Hindlimb muscle (tissue), 1 donor: ENCODE data around the gene SLC39A13. TPM values are rescaled to one million over a fixed set of nuclear protein-coding genes. Genes with fewer than 3 reads are reported as not detected.

Experiments used
- DNase-seq: peaks from one replicate; pipeline ENCODE4 v3.0.0-alpha.2; 2013
- polyA plus RNA-seq: library from polyadenylated mRNA; unstranded; fragments of 120-200 nt; gene quantifications from one replicate; pipeline ENCODE4 v1.2.1, GENCODE V29; 2013; ENCODE audit not compliant: insufficient read length

SLC39A13 gene
- polyA plus RNA-seq, 1 donor, result 38.8 TPM

DNA sequence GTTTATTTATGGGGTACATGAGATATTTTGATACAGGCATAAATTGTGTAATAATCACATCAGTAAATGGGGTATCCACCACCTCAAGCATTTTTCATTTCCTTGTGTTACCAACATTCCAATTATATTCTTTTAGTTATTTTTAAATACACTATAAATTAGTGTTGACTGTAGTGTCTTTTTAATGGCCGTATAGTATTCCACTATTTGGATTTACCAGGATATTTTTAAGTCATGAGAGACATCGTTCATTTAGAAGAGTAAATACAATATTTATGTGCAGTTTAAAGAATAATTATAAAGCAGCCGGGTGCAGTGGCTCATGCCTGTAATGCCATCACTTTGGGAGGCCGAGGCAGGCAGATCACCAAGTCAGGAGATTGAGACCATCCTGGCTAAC, 23.9 kb upstream of the SLC39A13 start:
- no peak for DNase-seq

DNA sequence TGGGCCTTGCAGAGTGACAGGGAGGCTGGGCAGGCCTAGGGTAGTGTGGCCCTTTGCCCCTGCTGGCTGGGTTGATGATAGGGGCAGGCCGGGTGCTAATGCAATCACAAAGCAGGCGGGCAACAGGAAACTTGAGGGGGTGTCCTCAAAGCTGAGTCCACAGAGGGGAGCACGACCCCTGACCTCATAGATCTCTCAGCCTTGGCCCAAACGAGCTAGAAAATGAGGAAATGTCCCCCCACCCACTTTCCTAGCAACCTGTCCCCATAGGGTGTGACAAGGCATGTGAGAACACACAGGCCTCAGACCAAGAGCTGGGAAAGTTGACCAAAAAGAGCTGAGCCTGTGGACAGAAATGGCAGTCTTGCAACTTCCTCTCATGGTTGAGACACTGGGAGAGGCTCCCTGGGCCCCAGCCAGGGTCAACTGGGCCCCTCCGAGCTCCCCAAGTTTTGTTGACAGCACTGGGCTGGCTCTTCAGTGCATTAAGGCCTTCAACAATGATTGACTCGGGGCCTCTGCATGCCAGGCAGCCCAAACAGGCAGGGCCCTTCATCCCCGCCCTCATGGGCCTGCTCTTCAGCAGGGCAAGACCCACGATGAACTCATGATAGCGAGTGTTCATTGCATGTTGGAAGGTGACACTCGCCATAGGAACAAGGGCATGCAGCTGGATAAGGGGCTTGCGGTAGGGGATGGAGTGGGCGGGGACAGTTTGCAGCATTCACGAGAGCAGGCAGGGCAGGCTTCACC, 20.3 kb upstream of the SLC39A13 start:
- DNase-seq, result no peak

DNA sequence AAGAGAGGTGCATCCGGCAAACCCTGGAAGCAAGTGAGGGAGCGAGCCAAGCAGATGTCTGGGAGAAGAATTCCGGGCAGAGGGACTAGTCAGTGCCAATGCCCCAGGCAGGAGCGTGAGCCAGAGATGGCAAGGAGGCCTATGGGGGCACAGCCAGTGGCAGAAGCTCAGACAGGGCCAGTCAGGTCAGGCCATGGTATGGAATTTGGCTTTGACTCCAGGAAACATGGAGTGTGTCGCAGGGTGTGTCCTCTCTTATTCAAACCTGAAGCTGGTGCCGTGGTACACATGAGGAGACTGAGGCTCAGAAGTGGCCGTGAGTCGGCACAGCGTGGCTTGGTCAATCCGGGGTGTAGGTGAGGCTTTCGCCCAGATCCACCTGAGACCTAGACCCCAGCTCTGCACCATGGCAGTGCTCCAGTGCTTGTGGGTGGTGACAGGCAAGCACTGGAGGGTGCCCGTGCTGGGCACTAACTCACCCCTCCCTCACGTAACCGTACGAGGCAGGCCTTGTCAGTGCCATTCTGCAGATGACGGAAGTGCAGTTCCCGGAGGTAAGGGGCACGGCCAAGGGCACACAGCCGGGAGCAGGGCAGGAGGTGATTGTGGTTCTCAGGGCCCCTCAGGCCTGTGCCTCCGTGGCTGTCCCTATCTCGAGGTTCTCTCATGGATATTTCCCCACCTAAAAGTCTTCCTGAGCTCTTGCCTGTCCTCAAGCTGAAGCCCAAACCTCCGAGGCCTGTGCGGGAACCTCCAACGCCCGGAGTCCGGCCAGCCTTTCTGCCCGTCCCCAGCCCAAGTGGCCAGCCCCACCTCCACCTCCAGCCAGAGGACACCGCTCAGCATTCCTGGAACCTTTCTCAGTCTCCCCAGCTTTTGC, 19.5 kb upstream of the SLC39A13 start:
- no peak for DNase-seq

DNA sequence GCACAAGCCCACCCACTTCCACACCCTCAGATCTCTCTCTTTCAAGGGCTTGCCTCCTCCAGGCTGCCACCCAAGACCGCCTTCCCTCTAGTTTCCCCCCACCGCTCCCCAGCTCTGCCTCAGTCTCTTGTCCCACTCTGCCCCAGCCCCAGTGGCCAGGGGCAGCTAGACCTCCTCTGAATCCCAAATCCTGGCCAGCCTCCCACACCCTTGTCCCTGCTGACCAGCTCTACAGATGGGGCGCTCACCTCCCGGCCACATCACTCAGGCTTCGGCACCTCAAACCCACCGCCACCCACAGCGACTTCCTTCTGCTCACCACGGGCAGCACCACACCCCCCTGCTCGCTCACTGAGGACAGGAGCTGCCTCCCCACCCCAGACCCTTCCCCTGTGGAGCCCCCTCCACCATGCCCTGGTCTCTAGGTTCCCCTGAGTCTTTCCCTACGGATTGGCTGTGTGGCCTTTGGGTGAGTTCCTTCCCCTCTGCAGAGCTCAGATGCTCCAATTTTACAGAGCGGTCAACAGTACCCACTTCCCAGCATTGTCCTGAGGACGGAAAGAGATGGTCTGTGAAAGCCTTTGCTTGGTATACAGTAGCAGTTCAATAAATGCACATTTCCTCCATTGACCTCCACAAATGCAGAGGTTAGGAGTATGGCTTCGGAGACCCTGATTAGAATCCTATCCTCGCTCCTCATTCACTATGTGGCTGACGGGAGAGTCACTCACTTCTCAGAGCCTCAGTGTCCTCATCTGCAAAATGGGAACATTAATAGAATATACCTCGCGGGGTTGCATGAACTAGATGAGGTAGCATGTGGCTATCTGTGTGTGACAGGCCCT, 18.6 kb upstream of the SLC39A13 start:
- DNase-seq, result no peak

DNA sequence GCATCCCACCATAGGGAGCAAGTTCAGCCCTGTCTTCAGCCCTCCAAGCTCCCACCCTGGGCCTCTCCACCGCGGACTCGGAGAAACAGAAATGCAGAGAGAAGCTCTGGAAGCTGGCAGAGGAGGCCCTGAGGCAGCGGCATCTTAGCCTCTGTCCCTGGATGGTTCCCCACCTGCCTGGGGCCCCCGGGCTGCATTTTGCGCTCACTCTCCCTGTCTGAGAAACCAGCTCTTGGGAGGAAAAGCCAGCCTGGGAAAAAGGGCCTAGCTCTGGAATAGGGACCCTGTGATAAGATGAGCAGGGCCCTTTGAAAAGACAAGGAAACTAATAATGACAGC, 18.0 kb upstream of the SLC39A13 start:
- DNase-seq, result no peak

DNA sequence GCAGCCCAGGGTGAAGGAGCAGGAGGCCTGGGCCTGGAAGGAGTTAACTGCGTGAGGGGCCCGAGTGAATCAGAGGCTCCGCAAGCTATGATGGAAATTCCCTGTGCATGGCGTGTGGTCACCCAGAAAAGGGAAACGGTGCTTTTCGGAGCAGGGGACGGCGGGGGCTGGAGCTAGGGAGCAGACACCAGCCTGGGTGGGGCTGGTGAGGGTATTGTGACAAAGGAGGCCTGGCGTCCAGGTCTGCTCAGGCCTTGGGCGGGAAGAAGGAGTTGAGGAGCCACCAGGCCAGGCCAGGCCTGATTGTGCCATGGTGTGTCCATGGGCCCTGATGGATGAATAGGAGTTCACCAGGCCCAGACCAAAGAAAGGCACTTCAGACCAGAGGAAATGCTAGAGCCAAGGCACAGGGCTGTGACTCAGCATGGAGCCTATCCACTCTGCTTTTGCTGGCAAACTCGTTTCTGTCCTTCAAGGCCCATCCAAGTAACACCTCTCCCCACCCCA, 17.3 kb upstream of the SLC39A13 start:
- no peak for DNase-seq

DNA sequence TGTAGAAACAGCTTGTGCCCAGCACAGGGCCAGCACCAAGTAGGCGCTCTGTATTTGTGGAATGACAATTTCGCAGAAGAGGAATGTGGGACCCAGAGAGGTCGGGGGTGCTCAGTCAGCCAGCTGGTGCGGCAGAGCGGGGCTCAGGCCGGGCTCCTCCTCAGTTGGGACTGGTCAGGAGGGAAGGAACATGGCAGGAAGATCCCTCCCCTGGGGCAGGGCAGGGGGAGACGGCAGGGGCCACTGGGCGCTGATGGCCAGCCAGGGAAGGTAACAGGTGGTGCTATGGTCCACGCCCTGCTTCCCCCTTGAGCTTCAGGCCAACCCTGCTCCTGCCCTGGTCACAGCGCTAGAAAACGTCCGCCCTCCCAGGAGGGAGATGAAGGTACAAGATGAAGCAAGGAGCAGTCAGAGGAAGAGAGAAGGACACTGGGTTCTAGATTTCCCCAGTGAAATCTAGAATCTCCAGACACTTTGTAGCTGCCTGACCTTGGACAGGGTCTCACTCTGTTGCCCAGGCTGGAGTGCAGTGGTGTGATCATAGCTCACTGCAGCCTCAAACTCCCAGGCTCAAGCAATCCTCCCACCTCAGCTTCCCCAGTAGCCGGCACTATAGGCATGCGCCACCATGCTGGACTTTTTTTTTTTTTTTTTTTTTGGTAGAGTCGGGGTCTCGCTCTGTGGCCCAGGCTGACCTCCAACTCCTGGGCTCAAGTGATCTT, 16.5 kb upstream of the SLC39A13 start:
- no peak for DNase-seq

DNA sequence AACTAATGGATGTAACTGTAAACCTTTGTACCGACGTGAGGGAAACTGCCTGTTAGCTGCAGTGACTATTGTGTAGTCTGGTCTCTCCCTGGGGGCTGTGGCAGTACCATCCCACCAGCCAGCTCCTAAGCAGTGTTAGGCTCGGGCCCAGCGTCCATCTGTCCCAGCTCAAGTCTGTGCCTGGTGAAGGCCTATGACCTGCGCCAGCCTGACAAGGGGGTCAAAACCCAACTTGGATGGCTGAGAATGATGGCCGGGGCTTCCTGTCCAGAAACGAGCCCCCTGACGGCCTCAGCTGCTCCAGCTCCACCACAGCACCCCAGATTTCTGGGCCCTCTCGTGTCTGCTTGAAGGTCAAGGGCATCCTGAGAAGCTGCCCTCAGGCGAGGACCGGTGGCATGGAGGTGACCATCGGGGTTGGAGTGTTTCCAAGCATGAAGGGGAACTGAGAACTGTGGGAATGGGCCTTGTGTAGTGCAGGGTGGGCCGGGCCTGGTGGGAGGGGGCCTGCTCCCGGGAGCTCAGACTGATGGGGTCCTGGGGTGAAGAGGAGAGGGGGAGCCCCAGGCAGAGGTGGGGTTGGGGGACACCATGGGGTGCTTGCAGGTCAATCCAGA, 15.7 kb upstream of the SLC39A13 start:
- DNase-seq, result no peak

DNA sequence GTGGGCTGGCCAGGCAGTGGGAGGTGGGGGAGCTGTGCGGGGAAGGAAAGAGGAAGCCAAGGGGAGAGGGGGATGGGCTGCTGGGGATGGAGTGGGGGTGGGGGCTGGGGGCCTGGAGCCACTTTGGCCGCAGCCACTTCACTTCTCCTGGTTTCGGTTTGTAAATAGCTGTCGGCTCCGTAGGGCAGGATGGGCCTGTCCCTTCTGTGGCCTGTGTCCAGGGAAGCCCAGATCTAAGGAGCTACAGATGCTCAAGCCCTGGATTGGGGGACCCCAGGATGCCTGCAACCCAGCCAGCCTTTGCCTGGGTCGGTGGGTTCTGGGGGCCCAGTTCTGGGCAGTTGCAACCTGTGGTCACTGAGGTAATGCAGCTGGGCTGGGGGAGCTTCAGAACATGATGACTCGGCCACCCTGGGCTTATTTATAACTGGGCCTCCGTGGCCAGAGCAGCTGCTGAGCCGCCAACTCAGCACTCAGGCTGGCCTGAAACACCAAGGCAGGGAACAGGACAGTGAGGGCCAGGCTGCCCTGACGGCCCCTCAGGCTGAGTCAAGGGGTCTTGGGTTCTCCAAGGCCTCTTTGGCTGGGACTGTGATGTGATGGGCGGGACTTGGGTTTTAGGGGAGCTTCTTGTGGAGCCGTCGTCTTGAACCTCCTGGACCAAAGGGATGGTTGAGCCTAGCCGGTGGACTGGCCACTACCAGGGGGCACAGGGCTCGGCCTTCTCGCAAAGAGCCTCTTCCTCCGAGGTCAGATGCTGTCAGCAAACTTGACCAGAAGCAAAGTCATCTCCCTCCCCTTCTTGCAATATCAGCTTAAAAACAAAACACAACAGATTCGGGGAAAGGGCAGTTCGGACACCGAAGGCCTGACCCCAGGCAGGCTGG, 15.0 kb upstream of the SLC39A13 start:
- no peak for DNase-seq

DNA sequence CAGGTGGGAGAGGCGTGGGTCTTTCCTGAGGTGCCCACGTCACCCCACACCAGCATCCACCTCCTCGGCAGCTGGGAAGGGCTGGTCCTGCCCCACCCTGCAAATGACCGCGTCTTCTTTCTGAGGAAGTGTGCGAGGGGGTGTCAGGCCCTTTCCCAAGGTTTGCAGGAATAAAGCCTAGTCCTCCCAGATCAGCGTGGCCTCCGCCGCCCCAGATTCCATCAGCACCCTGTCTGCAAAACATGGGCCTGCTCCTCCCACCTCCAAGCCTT, 14.4 kb upstream of the SLC39A13 start:
- no peak for DNase-seq

DNA sequence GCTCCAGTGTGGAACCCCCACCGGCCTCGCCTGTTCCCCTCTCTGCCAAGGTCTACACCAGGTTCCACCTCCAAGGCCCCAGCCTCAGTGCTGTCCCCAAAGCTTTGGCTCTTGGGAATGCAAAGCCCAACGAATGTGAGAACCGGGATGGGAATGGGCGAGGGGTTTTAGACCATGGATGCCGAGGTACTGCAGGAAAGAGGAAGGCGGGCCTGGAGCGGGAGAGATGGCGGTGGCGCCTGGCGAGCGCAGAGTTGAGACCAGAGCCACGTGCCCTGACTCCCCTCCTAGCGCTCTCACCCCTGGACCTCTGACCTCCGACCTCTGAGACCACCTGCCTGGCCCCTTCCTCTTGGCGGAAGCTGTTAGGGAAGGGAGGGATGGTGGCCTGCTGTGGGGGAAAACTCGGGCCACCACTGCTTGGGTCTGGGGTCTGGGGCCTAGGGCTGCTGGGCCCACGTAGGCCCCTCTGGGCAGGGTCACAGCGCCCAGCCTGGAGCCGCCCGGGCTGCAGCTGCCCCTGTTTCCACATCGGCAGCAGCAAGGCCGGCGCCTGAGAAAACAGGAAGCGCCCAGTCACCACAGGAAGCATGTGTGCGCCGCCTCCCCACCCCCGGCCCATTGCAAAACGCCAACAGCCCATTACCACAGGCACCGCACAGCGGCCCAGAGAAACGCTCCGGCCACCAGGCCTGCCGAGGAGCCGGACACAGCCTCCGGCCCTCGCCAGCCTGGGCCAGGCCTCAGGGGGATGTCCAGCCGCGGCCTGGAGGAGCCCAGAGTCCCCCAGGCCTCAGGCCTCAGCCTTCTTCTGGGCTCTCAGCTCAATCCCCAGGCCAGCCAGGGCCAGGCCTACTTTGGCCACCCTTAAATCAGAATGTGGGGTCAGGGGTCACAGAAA, 13.8 kb upstream of the SLC39A13 start:
- no peak for DNase-seq

DNA sequence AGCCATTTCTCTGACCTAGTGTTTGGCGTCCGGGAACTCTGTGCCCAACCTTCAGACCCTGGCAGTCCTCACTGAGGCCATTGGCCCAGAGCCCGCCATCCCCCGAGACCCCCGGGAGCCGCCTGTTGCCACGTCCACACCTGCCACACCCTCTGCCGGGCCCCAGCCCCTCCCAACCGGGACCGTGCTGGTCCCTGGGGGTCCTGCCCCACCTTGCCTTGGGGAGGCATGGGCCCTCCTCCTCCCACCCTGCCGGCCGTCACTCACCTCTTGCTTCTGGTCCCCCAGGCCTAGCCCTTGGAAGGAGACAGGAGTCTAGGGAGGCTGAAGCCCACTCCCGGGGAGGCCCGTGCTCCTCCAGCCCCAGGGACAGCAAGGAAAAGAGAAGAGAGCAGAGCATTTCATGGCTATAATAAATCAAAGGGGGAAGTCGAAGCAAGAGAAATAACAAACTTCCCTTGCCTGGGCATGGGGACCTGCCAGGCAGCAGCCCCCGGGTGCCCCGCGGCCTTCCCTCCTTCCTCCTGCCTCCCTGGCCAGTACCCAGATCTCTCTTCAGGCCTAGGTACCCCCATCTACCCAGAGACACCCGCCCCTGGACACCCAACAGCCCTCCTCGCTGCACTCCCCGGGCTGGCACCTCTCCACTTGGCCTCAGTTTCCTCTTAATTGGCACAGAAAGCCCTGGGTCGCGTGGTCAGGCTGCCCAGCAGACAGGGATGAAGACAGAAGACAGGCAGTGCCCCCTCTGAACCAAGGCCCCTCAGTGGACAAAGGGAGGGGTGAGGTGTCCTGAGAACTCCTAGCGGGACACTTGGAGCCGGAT, 13.0 kb upstream of the SLC39A13 start:
- DNase-seq, result no peak

DNA sequence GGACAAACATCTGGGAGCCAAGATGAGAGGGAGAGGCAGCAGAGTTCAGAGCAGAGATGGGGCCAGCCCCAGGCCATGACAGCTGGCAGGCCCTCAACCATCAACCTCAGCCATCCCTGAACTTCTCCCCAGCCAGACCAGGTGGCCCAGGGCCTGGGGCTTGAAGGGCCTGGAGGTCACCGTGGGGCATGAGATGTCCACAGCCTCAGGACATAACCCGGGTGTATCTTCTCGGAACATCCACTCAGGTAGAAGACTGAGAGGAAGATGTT, 12.4 kb upstream of the SLC39A13 start:
- DNase-seq, result no peak

DNA sequence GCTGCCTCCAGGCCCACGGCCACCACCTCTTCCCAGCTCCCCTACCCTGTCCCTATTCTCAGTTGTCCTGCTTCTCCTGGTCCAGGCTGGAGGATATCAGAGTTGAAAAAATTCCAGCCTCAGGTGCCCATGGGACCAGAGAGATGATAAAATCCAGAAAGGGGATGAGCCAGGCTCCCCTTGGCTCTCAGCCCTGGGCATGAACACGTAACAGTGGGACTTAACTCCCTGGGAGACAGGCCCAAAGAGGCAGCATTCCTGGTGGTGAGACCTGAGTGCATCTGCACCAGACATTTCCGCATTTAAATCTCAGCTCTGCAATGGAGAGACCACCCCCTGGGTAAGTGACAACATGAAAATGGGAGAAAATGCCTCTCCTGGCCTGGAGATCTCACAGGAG, 10.4 kb upstream of the SLC39A13 start:
- no peak for DNase-seq

DNA sequence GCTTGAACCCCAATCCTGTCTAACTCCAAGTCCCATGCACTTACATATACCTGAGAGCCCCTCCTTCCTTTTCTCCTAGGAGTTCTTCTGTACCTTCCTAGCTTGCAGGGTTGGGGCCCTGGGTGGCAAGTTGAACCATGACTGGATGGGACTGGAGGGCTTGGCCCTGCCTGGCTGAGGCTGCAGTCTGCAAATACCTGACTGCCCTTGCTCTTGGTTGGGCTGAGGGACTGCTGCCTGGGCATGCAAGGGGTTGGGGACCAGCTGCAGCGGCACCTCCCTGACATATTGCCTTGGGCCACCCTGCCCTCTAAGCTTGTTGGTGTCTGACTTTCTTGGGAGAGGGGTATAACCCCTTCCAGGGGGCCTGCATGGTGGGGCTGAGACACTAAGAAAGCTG, 9.8 kb upstream of the SLC39A13 start:
- no peak for DNase-seq

DNA sequence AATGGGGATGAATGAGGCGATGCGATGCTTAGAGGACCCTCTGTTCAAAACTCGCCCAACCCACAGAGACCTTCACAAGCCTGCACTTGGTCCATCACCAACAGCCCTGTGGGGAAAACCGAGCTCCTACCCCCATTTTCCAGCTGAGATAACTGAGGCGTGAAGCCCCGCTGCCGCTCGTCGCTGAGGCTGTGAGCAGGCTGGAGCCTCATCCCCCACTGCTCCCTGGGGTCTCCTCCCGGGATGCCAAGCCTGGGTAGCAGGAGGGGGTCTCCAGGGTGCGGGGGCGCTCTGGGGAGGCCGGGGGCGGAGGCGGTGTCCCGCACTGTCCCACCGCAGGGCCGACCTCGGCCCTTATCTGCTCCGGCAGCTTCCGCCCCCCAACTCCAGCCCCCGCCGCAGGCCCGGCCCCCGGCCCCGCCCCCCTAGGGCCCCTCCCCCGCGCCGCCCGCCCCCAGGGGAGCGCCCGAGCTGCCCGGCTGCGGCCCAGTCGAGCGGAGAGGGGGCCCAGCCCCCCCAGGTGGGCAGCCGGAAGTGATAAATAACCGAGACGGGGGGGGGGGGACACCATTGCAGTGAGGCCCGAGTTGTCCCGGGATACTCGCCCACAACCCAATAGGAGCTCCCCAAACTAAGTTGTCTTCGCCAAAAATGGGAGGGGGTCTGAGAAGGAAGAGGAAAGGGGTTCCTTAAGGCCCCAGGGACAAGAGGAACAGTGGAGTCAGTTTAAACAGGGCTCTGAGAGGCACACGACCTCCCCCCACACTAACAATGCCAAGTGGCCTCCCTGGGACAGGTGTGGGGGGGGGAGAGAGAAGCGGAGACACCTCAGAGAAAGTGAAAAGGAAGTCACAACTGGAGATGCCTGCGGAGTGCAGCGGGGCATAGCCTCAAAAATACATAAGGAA, 8.3 kb upstream of the SLC39A13 start:
- DNase-seq, result no peak

DNA sequence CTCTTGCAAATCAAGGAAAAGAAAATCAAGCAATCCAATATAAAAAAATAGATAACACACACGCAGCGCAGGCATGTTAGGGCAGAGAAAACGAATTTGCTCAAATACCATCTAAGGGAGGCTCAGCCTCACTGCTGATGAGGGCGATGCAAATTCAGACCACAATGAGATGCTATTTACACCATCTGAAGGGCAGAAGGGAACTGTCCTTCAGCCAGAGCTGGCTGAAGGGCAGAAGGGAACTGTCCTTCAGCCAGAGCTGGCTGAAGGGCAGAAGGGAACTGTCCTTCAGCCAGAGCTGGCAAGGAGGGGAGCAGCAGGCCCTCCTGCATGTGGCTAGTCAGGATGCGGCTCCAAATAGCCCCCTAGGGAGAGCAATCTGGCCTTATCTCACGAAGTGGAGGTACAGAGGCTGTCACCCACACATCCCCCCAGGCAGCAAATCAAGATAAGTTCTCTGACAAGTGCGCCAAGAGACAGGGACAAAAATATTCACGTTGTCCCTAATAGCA, 7.6 kb upstream of the SLC39A13 start:
- no peak for DNase-seq

DNA sequence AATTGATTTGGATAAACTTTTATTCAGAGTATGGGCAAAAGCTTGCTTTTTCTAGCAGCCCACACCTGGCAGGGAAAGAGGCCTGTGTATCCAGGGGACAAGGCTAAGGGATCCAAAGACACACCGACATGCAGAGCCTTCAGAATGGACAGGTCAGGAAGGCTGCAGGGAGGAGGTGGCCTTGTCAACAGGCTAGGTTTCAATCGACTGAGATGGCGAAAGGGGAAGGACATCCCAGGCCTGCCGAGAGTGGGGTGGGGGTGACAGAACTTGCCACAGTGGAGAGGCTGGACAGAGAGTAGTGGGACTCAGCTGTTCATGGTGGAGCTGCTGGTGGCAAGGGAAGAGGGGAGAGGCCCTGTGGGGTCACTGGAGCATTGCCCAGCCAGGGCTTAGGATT, 5.3 kb upstream of the SLC39A13 start:
- DNase-seq, result no peak
